ENCODE results near the gene PPP2R3B.
"Not testable (repeated sequence)": the region's sequence is repeated elsewhere in the genome, so short reads cannot be mapped to it uniquely, and the experiment has no call there.

The PPP2R3B gene, protein sequence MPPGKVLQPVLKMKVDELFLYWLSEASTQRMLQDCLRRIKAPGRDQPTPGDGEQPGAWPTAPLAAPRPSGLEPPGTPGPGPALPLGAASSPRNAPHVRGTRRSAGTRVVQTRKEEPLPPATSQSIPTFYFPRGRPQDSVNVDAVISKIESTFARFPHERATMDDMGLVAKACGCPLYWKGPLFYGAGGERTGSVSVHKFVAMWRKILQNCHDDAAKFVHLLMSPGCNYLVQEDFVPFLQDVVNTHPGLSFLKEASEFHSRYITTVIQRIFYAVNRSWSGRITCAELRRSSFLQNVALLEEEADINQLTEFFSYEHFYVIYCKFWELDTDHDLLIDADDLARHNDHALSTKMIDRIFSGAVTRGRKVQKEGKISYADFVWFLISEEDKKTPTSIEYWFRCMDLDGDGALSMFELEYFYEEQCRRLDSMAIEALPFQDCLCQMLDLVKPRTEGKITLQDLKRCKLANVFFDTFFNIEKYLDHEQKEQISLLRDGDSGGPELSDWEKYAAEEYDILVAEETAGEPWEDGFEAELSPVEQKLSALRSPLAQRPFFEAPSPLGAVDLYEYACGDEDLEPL

DNA sequence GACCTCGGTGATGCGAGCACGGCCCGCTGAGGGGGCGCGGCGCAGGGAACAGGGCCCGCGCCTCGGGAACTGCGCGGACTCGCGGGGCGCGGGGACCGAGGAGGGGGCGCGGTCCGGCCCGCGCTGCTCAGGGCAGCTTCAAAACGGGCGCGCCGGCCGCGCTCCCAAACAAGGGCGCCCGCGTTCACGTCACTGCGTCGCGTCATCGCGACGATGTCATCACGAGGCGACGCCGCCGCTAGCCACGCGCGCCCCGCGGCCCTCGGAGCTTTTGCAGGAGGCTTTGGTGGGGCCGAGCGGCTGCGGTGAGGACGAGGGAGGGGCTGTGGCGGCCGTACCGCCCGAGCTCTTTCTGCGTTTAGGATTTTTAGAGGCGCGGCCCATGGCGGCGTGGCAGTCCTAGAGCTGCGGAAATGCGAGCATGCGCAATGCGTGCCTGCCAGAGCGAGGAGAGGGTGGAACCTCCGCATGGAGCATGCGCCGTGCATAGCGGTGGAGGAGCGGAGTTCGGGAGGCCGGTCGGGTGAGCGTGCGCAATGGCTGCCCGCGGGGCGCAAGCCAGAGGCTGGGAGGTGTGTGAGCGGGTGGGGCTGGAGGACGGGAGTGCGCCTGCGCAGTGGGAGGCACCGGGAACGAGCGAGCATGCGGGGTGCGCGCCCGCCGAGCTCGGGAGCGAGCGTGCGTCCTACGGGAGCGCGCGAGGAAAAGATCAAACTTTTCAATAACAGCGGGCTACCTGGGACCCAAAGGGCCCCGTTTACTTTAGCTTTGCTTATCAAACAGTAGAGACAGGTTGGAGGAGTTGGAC, at the start of gene PPP2R3B:
Gene PPP2R3B (minus strand): TSS at position 140 of the 808 bp plus-strand sequence. CDS start 216 bp downstream, outside the sequence.
- DNase-seq: peak; percentile 99

DNA sequence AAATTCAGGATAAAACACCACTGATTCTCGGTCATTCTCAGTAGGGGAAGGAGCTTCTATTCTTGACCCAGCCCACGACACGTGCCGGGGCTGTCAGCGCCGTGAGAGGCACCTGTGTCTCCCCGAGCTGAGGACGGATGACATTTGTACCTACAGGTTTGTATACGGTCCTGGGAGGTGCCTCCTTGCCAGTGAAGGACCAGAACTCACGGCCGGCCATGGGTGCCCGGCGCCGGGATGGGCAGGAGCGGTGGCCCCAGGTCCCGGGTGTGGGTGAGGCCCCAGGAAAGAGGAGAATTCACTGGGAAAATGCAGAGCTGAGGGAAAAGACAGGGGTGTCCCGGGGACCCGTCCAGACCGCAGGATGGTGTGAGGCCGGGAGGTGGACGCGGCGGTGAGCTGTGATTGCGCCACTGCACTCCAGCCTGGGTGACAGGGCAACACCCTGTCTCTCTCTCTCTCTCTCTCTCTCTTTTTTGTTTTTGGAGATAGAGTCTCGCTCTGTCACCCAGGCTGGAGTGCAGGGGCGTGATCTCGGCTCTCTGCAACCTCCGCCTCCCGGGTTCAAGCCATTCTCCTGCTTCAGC, 48.9 kb upstream of the PPP2R3B start:
- DNase-seq: peak; percentile 11

DNA sequence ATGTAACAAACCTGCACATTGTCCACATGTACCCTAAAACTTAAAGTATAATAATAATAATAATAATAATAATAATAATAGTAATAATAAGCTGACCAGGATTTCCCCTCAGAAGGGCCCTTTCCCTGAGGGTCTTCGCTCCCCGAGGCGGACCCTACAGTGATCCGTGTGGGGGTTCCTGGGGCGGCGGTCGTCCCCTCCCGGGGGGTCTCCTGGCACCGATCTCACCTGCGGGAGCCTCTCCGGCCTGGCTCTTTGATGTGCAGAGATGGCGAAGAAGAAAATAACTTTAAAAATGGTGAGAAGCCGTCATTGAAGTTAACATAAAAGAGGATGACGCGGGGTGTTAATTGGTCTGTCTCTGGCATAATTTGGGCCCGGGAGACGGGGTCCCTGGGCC, 48.2 kb upstream of the PPP2R3B start:
- no peak for DNase-seq

DNA sequence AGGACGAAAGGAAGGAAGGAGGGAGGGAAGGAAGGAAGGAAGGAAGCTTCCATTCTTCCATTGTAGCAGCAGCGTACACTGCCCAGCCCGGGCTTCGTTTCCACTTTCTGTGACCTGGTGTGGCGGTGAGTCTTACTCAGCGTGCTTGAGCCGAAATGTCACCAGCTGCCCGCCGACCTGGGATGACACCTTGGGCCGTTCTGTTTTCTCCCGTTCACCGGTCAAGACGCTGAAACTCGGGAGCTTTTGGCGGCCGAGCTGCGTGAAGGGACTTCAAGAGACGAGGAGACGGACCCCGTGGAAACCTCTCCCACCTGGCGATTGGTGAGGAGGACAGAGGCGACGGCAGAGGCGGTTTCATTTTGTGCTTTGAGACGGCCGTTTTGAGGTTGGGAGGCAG, 47.1 kb upstream of the PPP2R3B start:
- no peak for DNase-seq

DNA sequence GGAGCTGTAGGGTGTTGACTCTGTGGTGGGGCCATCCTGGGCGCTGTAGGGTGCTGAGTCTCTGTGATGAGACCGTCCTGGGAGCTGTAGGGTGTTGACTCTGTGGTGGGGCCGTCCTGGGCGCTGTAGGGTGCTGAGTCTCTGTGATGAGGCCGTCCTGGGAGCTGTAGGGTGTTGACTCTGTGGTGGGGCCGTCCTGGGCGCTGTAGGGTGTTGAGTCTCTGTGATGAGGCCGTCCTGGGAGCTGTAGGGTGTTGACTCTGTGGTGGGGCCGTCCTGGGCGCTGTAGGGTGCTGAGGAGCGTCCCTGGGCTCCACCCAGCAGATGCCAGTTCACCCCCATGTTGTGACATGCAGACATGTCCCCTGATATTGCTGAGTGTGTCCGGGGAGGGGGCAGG, 46.0 kb upstream of the PPP2R3B start:
- DNase-seq: not testable (repeated sequence)

DNA sequence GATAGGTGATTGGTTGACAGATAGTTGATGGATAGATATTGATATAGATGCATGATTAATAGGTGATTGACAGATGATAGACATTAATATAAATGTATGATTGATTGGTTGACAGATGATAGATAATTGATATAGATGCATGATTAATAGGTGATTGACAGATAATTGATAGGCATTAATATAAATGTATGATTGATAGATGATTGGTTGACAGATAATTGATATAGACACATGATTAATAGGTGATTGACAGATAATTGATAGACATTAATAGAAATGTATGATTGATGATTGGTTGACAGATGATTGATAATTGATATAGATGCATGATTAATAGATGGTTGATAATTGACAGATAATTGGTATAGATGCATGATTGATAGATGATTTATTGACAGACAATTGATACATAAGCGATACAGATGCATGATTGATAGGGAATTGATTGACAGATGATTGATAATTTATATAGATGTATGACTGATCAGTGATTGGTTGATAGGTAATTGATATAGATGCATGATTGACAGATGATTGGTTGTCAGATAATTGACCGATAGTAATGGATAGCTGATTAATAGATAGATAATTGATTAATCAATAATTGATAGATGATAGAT, 44.9 kb upstream of the PPP2R3B start:
- no peak for DNase-seq

DNA sequence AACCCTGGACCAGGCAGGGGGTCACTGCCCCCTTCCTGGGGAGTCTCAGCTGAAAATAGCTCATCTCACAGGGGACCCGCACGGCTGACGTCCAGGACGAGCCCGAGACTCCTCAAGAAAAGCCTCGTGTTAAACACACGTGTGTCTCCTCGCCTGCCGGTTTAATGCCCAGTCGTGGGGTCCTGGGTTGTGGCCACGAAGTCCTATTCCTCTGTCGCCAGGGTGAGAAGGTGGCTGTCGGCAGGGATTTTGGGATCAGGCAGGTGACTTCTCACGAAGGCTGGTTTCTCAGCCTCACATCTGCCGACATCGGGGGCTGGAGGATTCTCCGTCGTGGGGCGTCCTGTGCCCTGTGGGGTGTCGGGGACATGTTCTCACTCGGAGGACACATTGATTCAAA, 44.3 kb upstream of the PPP2R3B start:
- DNase-seq: no peak

DNA sequence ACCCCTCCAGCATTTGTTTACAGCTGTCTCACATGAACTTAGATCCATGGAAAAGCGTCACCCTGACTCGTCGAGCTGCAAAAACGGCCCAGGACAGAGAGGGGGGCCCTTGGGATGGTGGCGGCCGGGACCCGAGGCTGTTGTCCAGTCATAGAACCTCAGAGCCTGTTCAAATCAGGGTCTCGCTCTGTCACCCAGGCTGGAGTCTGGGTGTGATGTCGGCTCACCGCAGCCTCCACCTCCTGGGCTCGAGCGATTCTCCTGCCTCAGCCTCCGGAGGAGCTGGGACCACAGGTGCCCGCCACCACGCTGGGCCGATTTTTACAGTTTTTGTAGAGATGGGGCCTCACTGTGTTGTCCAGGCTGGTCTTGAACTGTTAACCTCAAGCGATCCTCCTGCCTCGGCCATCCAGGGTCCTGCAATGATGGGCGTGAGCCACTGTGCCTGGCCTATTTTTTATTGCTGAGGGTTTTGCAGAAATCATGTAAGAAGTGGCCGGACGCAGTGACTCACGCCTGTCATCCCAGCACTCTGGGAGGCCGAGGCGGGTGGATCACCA, 42.6 kb upstream of the PPP2R3B start:
- DNase-seq: no peak

DNA sequence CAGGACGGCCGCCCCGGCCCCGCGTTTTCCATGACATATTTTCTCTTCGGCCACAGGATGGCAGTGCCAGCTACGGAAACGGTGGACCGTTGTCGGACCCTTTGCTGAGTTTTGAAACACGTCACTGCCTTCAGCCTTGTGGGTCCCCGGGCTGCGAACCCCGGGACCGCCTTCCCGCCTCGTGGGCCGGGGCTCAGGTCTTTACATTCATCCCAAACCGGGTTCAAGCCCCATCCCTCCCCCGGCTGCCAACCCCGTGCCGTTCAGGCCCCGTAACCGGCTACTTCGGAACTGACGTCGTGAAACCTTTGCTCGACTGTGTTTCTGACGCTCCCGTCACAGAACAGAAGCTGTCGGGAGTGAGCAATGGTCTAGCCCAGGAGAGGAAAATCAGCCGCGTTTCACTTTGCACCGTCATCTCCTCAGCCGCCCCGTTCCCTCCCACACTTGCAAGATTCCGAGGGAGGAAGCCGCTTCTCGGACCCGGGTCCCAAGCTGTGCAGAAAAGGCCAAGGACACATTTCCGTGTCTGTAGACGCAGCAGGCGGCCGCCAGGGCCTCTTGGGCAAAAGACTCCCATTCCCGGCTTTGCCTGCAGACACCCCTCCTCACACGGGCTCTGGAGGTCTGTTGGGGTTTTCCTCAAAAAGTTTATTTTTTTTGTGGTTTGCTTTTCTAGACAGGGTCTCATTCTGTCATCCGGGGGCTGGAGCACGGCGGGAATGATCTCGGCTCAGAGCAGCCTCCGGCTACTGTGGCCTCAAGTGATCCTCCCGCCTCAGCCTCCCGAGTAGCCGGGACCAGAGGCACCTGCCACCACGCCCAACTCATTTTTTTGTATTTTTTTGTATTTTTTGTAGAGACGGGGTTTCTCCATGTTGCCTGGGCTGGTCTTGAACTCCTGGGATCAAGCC, 41.4 kb upstream of the PPP2R3B start:
- peak; percentile 69 for DNase-seq

DNA sequence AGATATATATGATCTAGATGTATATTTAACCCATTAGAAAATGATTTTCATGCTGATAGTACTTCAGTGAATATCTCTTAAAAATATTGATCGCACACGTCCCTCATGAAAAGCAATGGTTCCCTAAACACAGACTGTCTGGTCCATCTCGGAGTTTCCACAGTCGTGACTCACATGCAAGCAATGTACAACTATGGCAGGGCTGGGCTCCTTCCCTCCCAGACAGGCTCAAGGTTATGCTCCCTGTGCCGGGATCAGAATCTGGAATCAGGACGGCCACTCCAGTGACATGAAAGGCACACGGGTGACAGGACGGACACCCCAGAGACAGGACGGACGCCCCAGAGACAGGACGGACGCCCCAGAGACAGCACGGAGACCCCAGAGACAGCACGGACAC, 40.2 kb upstream of the PPP2R3B start:
- no peak for DNase-seq

DNA sequence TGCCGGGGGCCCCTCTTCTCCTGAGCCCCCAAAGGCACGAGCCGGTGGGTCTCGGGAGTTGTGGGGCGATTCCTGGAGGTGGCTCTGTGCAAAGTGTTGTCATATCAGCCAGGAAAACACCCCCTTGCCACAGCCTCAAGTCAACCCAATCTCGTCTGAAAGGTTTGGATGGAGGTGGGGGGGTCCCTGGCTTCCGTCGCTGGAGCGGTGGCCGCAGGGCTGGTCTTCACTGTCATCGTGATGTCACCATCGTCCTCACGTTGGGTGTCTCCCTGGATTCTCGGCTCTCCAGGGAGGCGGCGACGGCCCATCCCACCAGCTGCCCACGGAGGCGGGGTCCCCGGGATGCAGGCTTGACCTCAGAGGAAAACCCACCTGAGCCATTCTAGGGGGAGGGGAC, 38.3 kb upstream of the PPP2R3B start:
- no peak for DNase-seq

DNA sequence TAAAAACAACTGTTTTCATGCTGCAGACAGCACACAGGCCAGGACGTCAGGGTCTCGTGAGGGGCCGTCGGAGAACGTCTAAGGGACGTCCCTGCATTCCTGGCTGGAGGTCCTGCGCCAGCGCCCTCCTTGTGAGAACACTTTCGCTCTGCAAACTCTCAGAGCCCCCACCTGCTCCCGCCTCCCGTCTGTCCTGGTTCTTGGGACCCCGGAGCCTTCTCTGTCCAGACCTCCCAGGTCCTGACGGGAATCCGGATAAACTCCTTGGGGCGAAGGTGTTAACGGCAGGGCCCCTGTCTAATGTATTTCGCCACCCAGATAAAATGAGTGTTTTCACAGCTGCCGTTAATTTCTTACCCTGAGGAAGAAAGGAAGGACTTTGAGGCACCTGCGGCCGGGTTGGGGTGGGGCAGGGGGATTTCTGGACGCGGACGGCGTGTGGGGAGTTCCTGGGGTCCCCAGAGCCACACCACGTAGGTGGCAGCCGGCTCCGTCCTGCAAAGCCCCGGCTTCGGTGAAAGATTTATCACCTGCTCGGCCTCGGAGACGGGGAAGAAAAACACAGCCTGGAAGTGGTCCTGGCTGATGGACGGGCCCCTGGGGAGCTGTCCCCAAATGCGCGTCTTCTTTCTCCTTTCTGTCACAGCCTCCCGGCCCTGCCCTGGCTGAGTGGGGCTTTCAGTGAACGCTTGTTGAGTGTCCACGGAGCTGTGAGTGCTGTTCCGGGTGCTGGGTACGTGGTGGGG, 35.1 kb upstream of the PPP2R3B start:
- no peak for DNase-seq

DNA sequence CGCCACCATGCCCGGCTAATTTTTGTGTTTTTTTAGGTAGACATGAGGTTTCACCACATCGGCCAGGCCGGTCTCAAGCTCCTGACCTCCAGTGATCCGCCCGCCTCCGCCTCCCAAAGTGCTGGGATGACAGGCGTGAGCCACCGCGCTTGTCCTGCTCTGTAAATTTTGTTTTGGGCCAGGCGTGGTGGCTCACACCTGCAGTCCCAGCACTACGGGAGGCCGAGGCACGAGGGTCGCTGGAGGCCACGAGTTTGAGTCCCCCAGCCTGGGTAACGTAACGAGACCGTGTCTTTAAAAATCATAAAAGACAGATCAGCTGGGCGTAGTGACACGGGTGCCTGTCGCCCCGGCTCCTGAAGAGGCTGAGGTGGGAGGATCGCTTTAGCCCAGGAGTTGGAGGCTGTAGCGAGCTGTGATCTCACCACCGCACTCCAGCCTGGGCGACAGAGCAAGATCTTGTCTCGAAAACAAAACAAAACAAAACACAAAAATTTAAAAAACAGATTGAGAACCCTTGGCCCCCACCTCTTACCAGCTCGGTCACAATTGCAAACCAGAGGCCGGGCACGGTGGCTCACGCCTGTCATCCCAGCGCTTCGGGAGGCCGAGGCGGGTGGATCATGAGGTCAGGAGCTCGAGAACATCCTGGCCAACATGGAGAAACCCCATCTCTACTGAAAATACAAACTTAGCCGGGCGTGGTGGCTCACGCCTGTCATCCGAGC, 34.0 kb upstream of the PPP2R3B start:
- no peak for DNase-seq

DNA sequence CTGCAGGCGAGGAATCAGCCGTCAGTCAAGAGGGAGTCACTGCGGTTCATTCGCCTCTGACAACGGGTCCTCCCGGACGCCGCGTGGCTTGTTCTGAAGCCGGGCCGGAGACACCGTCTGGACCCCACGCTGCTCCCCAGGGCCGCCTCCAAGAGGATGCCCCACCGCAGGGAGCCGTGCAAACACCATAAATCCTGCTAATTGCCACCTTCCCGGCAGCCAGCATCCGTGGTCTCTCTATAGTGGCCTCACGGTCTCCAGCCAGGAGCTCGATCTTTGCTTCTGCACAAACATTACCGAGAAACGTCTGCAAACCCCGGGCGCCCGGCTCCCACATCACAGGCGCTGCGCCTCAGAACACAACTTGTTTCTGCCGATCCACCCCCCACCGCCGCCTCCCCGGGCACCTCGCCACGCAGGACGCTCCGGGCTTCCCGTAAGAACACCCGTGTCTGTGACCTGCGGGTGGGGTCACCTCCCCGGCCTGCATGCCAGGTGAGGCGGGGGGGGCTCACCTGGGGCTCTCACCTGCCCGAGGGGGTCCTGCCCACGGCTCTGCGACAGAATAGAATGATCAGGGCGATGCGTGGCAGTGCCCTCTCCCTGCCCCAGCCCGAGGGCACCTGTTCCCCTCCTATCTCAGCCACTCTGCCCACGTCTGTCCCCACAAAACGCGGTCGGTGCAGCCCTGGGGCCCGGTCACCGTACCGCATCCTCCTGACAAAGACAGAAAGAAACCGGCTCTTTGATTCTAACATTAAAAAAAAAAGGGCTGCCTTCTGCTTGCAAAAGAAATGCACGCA, 32.4 kb upstream of the PPP2R3B start:
- peak; percentile 56 for DNase-seq

DNA sequence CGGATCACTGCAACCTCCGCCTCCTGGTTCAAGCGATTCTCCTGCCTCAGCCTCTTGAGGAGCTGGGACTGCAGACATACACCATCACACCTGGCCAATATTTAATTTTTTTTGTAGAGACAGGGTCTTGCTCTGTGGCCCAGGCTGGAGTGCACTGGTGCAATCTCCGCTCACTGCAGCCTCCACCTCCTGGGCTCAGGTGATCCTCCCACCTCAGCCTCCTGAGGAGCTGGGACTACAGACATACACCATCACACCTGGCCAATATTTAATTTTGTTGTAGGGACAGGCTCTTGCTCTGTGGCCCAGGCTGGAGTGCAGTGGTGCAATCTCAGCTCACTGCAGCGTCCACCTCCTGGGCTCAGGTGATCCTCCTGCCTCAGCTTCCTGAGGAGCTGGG, 28.8 kb upstream of the PPP2R3B start:
- DNase-seq: not testable (repeated sequence)

DNA sequence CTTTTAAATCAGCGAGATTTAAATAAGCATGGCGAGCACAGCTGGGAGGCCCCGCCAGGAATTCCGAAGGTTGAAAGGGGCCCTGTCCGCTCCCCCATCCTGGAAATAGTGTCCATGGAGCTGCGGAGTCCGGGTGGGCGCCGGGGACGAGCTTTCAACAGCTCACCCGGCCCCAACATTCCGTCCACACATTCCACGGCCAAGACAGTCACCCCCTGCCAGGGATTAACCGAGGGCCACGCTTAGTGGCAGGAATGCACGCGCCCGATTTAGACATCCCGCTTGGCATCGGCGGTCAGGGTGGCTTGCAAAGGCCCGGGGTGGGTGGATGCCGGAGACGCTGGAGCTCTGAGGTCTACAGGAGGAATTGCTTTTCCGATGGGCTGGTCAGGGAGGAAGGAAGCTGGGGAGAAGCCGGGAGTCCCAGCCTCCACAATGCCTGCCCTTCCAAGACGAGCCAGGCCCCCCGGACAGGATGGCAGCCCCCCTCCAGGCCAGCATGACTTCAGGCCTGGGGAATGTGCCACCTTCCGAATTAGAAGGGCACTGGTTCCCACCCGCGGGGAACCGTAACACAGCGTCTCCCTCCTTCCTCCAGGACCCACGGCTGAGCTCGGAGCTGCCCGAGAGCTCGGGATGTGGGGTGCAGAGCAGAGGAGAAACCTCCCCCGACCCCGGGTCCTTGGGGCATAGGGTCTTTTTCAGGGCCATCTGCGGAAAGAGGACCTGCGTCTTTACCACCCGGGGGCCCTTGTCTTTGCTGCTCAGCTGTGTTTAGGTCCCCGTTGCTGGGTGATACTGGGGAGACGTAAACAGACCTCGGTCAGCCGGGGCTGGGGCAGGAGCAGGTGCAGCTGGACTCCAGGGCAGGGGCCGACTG, 26.9 kb upstream of the PPP2R3B start:
- peak; percentile 76 for DNase-seq

DNA sequence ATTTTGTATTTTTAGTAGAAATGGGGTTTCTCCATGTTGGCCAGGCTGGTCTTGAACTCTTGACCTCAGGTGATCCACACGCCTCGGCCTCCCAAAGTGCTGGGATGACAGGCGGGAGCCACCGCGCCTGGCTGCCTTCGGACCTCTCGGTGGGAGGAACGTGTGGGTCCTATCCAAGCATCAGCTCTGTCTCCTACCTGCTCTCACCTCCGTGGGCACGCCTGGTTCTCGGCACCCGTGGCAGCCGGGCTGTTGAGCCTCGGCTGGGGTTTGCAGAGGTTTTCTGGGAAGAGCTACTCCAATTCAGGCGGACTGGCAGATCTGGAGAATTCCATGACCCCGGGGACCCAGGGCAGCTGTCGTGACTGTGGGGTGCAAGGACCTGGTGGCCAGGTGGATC, 23.6 kb upstream of the PPP2R3B start:
- no peak for DNase-seq

DNA sequence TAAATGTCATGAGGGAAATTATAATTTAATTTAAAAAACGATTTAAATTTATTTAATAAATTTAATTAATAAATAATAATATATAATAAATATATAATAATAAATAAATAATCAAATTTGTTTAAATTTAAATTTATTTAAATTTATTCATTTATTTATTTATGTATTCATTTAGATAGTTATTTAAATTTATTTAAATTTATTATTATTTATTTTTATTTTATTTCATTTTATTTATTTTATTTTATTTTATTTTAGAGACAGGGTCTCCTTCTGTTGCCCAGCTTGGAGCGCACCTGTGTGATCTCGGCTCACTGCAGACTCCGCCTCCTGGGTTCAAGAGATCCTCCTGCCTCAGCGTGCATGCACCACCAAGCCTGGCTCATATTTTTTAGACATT, 18.4 kb upstream of the PPP2R3B start:
- DNase-seq: no peak

Measured in right hindlimb (tissue), 1 donor.